Progenitor cell of endocrine pancreas (in vitro differentiated cells): ENCODE measurements around the gene SEC14L5. TPM values are rescaled to one million over a fixed set of nuclear protein-coding genes. Genes with fewer than 3 reads are reported as not detected.

Experiments used
- DNase-seq: peaks from one replicate; pipeline ENCODE4 v3.0.0; 2021; ENCODE audit warnings: low spot score; ENCODE audit not compliant: unreplicated experiment
- H3K27ac Mint-ChIP-seq: 2 replicates; pipeline ENCODE4 v1.8.0; 2021; ENCODE audit warnings: mild to moderate bottlenecking, moderate library complexity, mixed read lengths
- H3K27me3 Mint-ChIP-seq: 2 replicates; pipeline ENCODE4 v1.8.0; 2021; ENCODE audit warnings: mixed read lengths
- H3K36me3 Mint-ChIP-seq: 2 replicates; pipeline ENCODE4 v1.8.0; 2022; ENCODE audit warnings: mixed read lengths; ENCODE audit not compliant: insufficient read depth
- H3K4me1 Mint-ChIP-seq: 2 replicates; pipeline ENCODE4 v1.8.0; 2021; ENCODE audit warnings: low read depth, mixed read lengths
- H3K4me3 Mint-ChIP-seq: 2 replicates; pipeline ENCODE4 v1.8.0; 2021; ENCODE audit warnings: low read depth, mild to moderate bottlenecking, moderate library complexity, mixed read lengths
- H3K9me3 Mint-ChIP-seq: 2 replicates; pipeline ENCODE4 v1.8.0; 2021; ENCODE audit warnings: low read depth, mixed read lengths
- CTCF ChIP-seq: fragments of 200-600 bp; sonication (generic); IDR thresholded peaks from one replicate; pipeline ENCODE4 v1.5.0; 2021; ENCODE audit warnings: antibody characterized with exemption, mild to moderate bottlenecking; ENCODE audit not compliant: unreplicated experiment
- total RNA-seq: library from RNA; stranded (reverse); gene quantifications from 2 replicates; pipeline ENCODE4 v1.2.1, GENCODE V29; 2021

The SEC14L5 gene
- total RNA-seq, 1 donor from 2014 or later = 2.1 TPM

DNA sequence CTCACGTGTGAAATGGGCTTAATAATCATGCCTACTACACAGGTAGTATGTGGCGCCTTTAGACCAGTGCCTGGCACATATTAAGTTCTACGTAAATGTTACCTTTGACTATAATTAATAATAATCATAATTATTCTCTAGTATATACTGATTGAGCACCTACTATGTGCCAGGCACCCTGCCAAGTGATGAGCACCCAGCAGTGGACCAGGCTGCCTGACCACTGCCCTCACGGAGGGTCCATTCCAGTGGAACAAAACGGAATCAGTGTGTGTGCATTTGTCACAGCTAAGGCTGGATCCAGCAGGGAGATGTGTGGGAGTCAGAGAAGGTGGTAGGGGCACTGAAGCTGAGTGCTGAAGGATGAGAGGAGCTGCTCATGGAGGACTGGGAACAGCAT is 30.5 kb downstream of the SEC14L5 start:
- Mint-ChIP-seq H3K9me3 (peaks cover 9% of the 10 kb centered on the region), H3K27me3 (peaks cover 49% of the 10 kb centered on the region), H3K27ac (no peak overlapping the region), H3K4me3 (no peak overlapping the region), H3K36me3 (no peaks in the 10 kb centered on the region), H3K4me1 (no peaks in the 10 kb centered on the region)
- no peak for DNase-seq
- no peak for TF ChIP-seq CTCF

- H3K36me3 Mint-ChIP-seq = no peaks in the 10 kb centered on the region
- H3K4me1 Mint-ChIP-seq = no peaks in the 10 kb centered on the region
- H3K4me3 Mint-ChIP-seq = no peak overlapping the region
- no peak overlapping the region for H3K27ac Mint-ChIP-seq
- H3K27me3 Mint-ChIP-seq = peaks cover 43% of the 10 kb centered on the region
- no peak for DNase-seq
- H3K9me3 Mint-ChIP-seq = peaks cover 3% of the 10 kb centered on the region
- TF ChIP-seq CTCF = no peak
Measured at GRCh38 chr16:4989391-4990006, 31.4 kb downstream of the SEC14L5 start.

DNA sequence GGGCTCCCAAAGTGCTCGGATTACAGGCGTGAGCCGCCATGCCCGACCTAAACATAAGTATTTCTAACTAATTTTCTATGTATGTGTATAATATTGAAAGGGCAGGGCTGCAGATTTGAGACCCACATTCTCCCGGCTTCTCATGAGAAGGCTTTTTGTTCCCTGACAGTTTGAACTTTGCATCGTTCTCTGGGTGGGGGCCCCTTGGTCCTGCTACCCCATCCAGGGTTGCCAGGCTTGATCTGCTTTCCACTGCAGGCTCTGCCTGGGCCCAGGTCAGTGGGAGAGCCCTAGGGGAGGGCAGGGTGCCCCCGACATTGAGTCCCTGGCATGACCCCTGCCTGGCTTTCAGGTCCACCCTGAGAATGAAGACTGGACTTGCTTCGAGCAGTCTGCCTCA is 32.3 kb downstream of the SEC14L5 start:
- H3K4me3 Mint-ChIP-seq = no peak overlapping the region
- TF ChIP-seq CTCF = no peak
- H3K27me3 Mint-ChIP-seq = peaks cover 37% of the 10 kb centered on the region
- H3K36me3 Mint-ChIP-seq = no peaks in the 10 kb centered on the region
- no peaks in the 10 kb centered on the region for H3K4me1 Mint-ChIP-seq
- H3K27ac Mint-ChIP-seq = no peak overlapping the region
- no peak for DNase-seq
- peaks cover 3% of the 10 kb centered on the region for H3K9me3 Mint-ChIP-seq

- no peak for DNase-seq
- H3K4me3 Mint-ChIP-seq = no peak overlapping the region
- no peaks in the 10 kb centered on the region for H3K4me1 Mint-ChIP-seq
- H3K36me3 Mint-ChIP-seq = no peaks in the 10 kb centered on the region
- TF ChIP-seq CTCF = no peak
- H3K27ac Mint-ChIP-seq = no peak overlapping the region
- no peaks in the 10 kb centered on the region for H3K9me3 Mint-ChIP-seq
- peaks cover 26% of the 10 kb centered on the region for H3K27me3 Mint-ChIP-seq
Measured at GRCh38 chr16:4991754-4992153, 33.6 kb downstream of the SEC14L5 start.

DNA sequence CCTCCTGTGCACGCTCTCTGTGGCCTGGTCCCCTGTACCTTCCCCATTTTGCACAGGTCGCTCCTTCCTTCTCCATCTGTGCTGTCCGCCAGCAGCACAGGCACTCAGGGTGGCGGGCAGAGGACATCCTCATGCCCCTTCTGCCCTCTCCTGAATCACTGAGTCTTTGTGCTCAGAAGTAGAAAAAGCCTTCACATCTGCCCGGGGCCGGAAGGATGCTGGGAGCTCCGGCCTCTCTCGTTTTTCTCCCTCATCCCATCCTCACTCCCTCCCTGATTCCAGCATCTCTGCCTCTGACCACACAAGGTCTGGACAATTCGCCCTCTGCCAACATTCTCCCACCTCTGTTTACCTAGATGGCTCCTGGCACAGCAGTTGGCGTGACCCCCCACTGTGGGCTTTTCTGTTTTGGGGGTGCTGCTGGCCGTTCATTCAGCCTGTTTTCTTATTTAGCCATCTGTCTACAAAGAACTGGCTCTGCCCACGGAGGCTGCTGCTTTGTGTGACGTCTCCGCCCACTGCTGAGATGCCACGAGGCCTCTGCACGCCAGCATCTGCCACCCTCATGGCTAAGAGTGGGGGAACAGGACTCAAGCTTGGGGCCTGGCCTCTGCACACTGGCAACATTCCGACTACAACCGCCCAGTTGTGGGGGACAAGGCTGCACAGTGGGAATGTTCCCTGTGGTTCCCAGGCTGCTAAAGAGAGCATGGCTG is 36.7 kb downstream of the SEC14L5 start:
- Mint-ChIP-seq H3K27me3 (no peaks in the 10 kb centered on the region), H3K27ac (no peak overlapping the region), H3K4me3 (no peak overlapping the region), H3K36me3 (no peaks in the 10 kb centered on the region), H3K4me1 (no peaks in the 10 kb centered on the region), H3K9me3 (no peaks in the 10 kb centered on the region)
- no peak for TF ChIP-seq CTCF
- DNase-seq = no peak
